GM19099 (cell line): ENCODE data around the gene DCUN1D5.

Experiments used
- POLR2A ChIP-seq: IDR thresholded peaks from 3 replicates; pipeline ENCODE4 v1.6.1; 2011; ENCODE audit warnings: low read depth; ENCODE audit not compliant: insufficient read length; ENCODE audit errors: extremely low read depth

Gene DCUN1D5

GRCh38 chr11:103077554-103077953 lies 14.4 kb downstream of the DCUN1D5 start:
- TF ChIP-seq POLR2A, result no peak

- no peak for TF ChIP-seq POLR2A
Observed at GRCh38 chr11:103076361-103076760, 15.6 kb downstream of the DCUN1D5 start.

GRCh38 chr11:103071008-103071407 lies 21.0 kb downstream of the DCUN1D5 start:
- no peak for TF ChIP-seq POLR2A

- TF ChIP-seq POLR2A, result no peak
Observed at GRCh38 chr11:103070142-103070541, 21.8 kb downstream of the DCUN1D5 start.

- TF ChIP-seq POLR2A, result no peak
Observed at GRCh38 chr11:103069367-103069766, 22.6 kb downstream of the DCUN1D5 start.

GRCh38 chr11:103067118-103067517 lies 24.8 kb downstream of the DCUN1D5 start:
- no peak for TF ChIP-seq POLR2A

- TF ChIP-seq POLR2A, result no peak
Observed at GRCh38 chr11:103061656-103062055, 30.3 kb downstream of the DCUN1D5 start.

- TF ChIP-seq POLR2A, result no peak
Observed at GRCh38 chr11:103055221-103055890, 36.6 kb downstream of the DCUN1D5 start.

GRCh38 chr11:103053997-103054396 lies 38.0 kb downstream of the DCUN1D5 start:
- TF ChIP-seq POLR2A, result no peak

- TF ChIP-seq POLR2A, result no peak
Observed at GRCh38 chr11:103051981-103052380, 40.0 kb downstream of the DCUN1D5 start.

GRCh38 chr11:103051151-103051801 lies 40.7 kb downstream of the DCUN1D5 start:
- no peak for TF ChIP-seq POLR2A

- TF ChIP-seq POLR2A, result no peak
Observed at GRCh38 chr11:103050351-103050750, 41.6 kb downstream of the DCUN1D5 start.

GRCh38 chr11:103047837-103048236 lies 44.1 kb downstream of the DCUN1D5 start:
- TF ChIP-seq POLR2A, result no peak

- no peak for TF ChIP-seq POLR2A
Observed at GRCh38 chr11:103043826-103044678, 47.9 kb downstream of the DCUN1D5 start.

- no peak for TF ChIP-seq POLR2A
Observed at GRCh38 chr11:103042161-103042560, 49.8 kb downstream of the DCUN1D5 start.
